ENCODE measurements around the gene ACACB. TPM values are rescaled to one million over a fixed set of nuclear protein-coding genes. Genes with fewer than 3 reads are reported as not detected.

ACACB gene
- total RNA-seq, 4 donors from 2014 or later, result 402 to 560 (median 525) TPM

GRCh38 chr12:109307051-109307450 lies 190.7 kb downstream of the ACACB start:
- TF ChIP-seq EP300 (IDR thresholded peaks at IDR 0.05) (no peak), POLR2A (IDR thresholded peaks at IDR 0.05) (no peak), CTCF (IDR thresholded peaks at IDR 0.05) (no peak)
- Histone ChIP-seq H3K27me3 (peaks cover 0 to 82% of the 10 kb centered on the region in 2 donors), H3K36me3 (no peaks in the 10 kb centered on the region), H3K4me1 (peaks cover 0 to 22% (median 14%) of the 10 kb centered on the region in 4 donors), H3K9me3 (no peaks in the 10 kb centered on the region), H3K27ac (no peak overlapping the region), H3K4me3 (no peak overlapping the region)
- no peak for DNase-seq (ENCODE audit: low spot score in 2 of 2)
- WGBS, 2 donors, result 64 to 65% methylated on average over 7 to 8 of the region's 9 CpGs

- Histone ChIP-seq H3K9me3 (no peaks in the 10 kb centered on the region), H3K36me3 (no peaks in the 10 kb centered on the region), H3K4me3 (peak within 1 kb of the TSS; percentile 17 to 54 (median 26)), H3K27me3 (peaks cover 0 to 82% of the 10 kb centered on the region in 2 donors), H3K27ac (no peak within 1 kb of the TSS), H3K4me1 (peaks cover 0 to 22% (median 14%) of the 10 kb centered on the region in 4 donors)
- 8 to 11% methylated on average over 27 to 34 of the region's 43 CpGs for WGBS, 2 donors
- TF ChIP-seq EP300 (IDR thresholded peaks at IDR 0.05) (no peak), CTCF (IDR thresholded peaks at IDR 0.05) (no peak), POLR2A (IDR thresholded peaks at IDR 0.05) (no peak)
- DNase-seq (ENCODE audit: low spot score in 2 of 2), result no peak
Observed at GRCh38 chr12:109308534-109309380, 192.4 kb downstream of the ACACB start, which contains the start of gene FOXN4. Gene FOXN4, minus strand, starts transcription at chr12:109309284. Its CDS starts 963 bp downstream, at chr12:109308321.

GRCh38 chr12:109309381-109310246 lies 193.2 kb downstream of the ACACB start:
- H3K27me3 ChIP-seq, result peaks cover 0 to 77% of the 10 kb centered on the region in 2 donors
- no peak for TF ChIP-seq EP300 (IDR thresholded peaks at IDR 0.05)
- TF ChIP-seq CTCF (IDR thresholded peaks at IDR 0.05), result no peak
- no peak for TF ChIP-seq POLR2A (IDR thresholded peaks at IDR 0.05)
- 0% methylated on average over 26 to 43 of the region's 99 CpGs for WGBS, 2 donors
- peak overlapping the region; percentile 17 to 54 (median 26) for H3K4me3 ChIP-seq
- H3K9me3 ChIP-seq, result no peaks in the 10 kb centered on the region
- no peaks in the 10 kb centered on the region for H3K36me3 ChIP-seq
- DNase-seq (ENCODE audit: low spot score in 2 of 2), result no peak
- H3K27ac ChIP-seq, result no peak overlapping the region
- H3K4me1 ChIP-seq, result peaks cover 0 to 22% (median 14%) of the 10 kb centered on the region in 4 donors

GRCh38 chr12:109310247-109311125 lies 194.1 kb downstream of the ACACB start:
- H3K27ac ChIP-seq, result no peak overlapping the region
- H3K4me1 ChIP-seq, result peaks cover 0 to 22% (median 14%) of the 10 kb centered on the region in 4 donors
- peak overlapping the region; percentile 17 to 54 (median 20) for H3K4me3 ChIP-seq
- H3K9me3 ChIP-seq, result no peaks in the 10 kb centered on the region
- 9 to 12% methylated on average over 27 to 28 of the region's 33 CpGs for WGBS, 2 donors
- TF ChIP-seq CTCF (IDR thresholded peaks at IDR 0.05) (no peak), POLR2A (IDR thresholded peaks at IDR 0.05) (no peak), EP300 (IDR thresholded peaks at IDR 0.05) (no peak)
- H3K36me3 ChIP-seq, result no peaks in the 10 kb centered on the region
- DNase-seq (ENCODE audit: low spot score in 2 of 2), result no peak
- H3K27me3 ChIP-seq, result peaks cover 0 to 76% of the 10 kb centered on the region in 2 donors

Other genes starting within 250 kb of the ACACB start
- gene DAO, start 236.5 kb upstream of the ACACB start, total RNA-seq, result not detected
- gene SVOP, start 95.5 kb upstream of the ACACB start, total RNA-seq, result not detected
- 10 to 100 TPM; 12.0 to 38.8 (median 20.8) TPM for gene USP30, start 64.0 kb upstream of the ACACB start, total RNA-seq
- gene ALKBH2, start 23.1 kb upstream of the ACACB start, total RNA-seq, result 10 to 100 TPM in 3 of 4 donors, 1 to 10 TPM in 1; 9.2 to 41.4 (median 17.5) TPM
- 10 to 100 TPM; 17.4 to 26.9 (median 21.3) TPM for gene UNG, start 19.0 kb upstream of the ACACB start, total RNA-seq
- gene FOXN4, start 192.7 kb downstream of the ACACB start, total RNA-seq, result not detected
- gene MYO1H, start 231.3 kb downstream of the ACACB start, total RNA-seq, result under 1 TPM in 1 of 4 donors, not detected in 3; 0.20 TPM

Data from tibial nerve (tissue), 4 donors.